ENCODE measurements around the gene ADH7. TPM values are rescaled to one million over a fixed set of nuclear protein-coding genes. Genes with fewer than 3 reads are reported as not detected.

Gene ADH7
- total and polyA plus RNA-seq, 5 experiments from 2014 or later: not detected

Other genes with a start within 250 kb of the ADH7 start
- gene ADH6, start 216.1 kb downstream of the ADH7 start, total RNA-seq: not detected
- gene ADH6, start 216.1 kb downstream of the ADH7 start, polyA plus RNA-seq: not detected
- gene ADH1A, start 144.4 kb downstream of the ADH7 start, total RNA-seq: not detected
- not detected for gene ADH1A, start 144.4 kb downstream of the ADH7 start, polyA plus RNA-seq
- not detected for gene ADH1B, start 113.9 kb downstream of the ADH7 start, total RNA-seq
- gene ADH1B, start 113.9 kb downstream of the ADH7 start, polyA plus RNA-seq: not detected
- gene ADH1C, start 82.6 kb downstream of the ADH7 start, total RNA-seq: not detected
- not detected for gene ADH1C, start 82.6 kb downstream of the ADH7 start, polyA plus RNA-seq
- not detected for gene C4orf17, start 75.7 kb upstream of the ADH7 start, total RNA-seq
- gene C4orf17, start 75.7 kb upstream of the ADH7 start, polyA plus RNA-seq: not detected
- gene TRMT10A, start 128.7 kb upstream of the ADH7 start, total RNA-seq: 1 to 10 TPM; 5.2 to 8.7 TPM
- gene TRMT10A, start 128.7 kb upstream of the ADH7 start, polyA plus RNA-seq: 1 to 10 TPM; 2.5 to 2.9 (median 2.6) TPM
- gene MTTP, start 139.5 kb upstream of the ADH7 start, total RNA-seq: under 1 TPM in 1 of 2 experiments, not detected in 1; 0.73 TPM
- not detected for gene MTTP, start 139.5 kb upstream of the ADH7 start, polyA plus RNA-seq
- not detected for gene C4orf54, start 222.5 kb upstream of the ADH7 start, total RNA-seq
- gene C4orf54, start 222.5 kb upstream of the ADH7 start, polyA plus RNA-seq: not detected